GM21529 (cell line): ENCODE measurements around the gene PASK.

Experiments
- ATAC-seq: cut with Tn5 transposase; IDR thresholded peaks from one replicate; pipeline ENCODE4 v1.9.1; 2021; ENCODE audit not compliant: unreplicated experiment

The PASK gene

DNA sequence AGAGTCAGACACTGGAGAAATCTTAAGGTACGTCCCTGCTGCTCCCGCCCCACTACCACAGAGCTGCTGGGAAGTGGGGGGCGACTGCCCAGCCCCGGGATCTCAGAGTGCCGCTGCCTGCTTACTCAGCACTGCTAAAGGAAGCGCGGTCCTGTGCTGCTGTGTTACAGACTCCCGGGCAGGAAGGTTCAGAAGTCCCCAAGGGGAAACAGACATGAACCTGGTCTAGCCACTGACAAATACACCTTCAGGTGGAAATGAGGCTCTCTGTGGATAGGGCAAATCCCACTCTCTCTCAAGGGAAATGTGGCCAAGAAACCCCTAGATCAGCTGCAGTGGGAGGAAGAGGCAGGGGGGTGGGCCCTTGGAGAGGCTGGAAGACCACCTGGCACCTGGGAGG, 60.9 kb downstream of the PASK start:
- ATAC-seq: peak; percentile 53

DNA sequence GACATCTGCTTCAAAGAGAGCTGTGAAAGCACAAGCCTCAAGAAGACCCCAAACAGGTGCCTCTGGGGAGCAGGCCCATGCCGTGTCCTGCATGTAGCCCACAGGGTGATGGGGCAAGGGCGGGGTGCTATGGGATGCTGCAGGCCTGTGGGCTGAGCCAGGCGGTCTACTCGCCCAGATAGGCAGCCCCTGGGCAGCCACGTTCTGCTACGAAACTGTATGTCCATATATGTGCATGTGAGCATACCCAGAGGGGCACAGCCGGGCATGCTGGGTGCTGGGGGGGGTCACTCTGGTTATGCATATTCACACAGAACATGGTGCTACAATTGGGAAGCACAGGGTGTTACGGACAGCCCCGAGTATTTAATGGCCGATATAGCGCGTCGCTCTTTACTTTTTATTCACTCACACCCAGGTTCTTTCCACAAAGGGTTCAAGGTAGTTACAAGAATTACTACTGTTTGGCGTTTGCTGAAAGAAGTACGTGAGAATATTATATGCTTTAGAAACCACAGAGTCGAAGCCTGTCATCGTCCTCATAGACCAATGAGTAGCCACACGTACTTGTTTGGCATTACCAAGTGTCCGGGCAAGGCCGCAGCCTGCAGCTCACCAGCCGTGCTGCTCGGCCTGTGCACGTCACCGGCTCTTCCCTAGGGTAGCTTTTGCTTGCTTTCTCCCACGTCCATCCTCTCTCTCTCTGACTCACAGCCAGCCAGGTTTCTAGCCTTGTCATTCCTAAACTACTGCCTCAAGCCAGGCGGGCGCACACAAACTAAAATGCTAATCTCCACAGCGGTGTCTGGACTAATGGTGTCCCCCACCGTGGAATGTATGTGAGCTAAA, 61.6 kb downstream of the PASK start:
- ATAC-seq: peak; percentile 86

DNA sequence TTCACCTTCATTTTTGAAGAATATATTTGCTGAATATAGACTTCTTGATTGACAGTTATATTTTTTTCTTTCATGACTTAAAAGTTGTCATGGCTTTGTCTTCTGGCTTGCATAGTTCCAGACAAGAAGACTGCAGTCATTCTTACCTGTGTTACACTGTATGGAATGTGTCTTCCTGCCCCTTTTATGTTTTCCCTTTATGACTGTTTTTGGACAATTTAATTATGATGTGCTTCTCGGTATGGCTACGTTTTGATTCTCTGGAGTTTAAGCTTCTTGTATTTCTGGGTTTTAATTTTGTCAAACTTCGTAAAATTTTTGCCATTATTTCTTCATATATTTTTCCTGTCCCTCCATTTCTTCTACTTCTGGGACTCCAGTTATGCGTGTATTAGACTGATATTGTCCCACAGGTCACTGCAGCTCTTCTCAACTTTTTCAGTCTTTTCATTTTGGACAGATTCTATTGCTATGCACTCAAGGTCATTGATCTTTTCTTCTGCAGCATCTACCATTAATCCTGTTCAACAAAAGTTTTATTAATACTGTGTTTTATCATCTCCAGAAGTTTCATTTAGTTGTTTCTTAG, 64.3 kb downstream of the PASK start:
- ATAC-seq: no peak

DNA sequence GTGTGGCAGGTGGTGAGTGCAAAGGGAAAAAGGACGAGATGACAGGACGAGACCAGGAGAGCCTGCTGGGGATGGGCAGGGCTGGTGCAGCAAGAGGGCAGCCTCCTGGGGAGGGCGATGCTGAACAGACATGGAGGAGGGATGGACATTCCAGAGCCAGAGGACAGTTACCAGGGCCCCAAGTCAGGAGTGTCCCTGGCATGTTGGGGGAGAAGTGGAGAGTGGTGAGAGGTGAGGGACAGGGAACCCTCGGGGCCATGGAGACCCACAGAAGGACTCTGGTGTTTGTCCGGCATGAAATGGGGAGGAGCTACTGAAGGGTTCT, 66.2 kb downstream of the PASK start:
- no peak for ATAC-seq

DNA sequence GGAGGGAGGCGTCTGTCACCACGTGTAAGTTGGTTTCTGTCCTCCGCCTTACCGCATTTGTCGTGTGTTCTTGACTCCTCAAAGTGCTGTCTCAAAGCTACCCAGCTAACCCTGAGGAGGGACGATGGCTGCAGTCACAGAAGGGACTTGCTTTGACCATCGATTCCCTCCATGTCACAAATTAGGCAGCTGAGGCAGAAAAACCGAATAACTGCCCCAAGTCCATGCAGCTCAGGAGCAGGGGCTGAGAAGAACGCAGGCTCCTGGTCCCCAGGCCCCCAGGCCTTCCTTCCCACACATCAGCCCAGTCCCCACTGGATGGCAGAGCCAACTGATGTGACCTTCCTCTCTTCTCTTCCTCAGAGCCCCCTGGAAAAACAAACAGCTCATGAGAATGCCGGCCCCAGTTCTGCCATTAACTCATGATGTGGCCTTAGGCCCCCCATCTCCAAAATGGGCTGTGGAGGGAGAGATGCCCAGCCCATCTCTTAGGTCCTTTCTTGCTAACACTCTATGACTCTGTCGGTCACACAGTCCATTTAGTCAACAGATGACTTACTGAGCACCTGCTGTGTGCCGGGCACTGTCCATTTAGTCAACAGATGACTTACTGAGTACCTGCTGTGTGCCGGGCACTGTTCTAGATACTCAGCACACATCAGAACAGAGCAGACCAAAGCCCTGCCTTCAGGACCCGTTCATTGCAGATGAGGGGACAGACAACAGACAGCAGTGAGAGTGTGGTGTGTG, 66.8 kb downstream of the PASK start:
- no peak for ATAC-seq

DNA sequence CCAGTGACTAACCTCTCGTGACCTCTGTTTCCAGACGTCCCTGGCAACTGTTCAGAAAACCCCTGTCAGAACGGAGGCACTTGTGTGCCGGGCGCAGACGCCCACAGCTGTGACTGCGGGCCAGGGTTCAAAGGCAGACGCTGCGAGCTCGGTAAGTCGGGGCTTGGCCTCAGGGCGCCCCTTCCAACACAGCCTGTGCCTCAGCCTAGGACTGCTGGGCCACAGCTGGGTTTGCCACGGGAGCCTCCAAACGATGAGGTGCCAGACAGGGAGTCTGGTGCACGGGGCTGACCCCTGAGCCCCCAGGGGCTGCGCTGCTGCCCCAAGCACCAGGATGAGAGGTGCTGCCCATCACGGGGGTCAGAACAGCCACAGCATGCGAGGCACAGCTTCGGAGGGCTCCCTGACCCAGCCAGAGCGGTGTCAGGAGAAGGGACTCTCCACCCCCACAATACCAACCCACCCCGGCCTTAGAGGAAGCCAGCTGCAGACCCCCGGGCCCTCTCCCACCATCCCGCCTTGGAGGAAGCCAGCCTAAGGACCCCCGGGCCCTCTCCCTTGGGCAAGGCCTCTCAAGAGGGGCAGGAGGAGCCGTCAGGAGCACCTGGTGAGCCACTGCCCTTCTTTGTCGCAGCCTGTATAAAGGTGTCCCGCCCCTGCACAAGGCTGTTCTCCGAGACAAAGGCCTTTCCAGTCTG, 67.5 kb downstream of the PASK start:
- ATAC-seq: no peak

DNA sequence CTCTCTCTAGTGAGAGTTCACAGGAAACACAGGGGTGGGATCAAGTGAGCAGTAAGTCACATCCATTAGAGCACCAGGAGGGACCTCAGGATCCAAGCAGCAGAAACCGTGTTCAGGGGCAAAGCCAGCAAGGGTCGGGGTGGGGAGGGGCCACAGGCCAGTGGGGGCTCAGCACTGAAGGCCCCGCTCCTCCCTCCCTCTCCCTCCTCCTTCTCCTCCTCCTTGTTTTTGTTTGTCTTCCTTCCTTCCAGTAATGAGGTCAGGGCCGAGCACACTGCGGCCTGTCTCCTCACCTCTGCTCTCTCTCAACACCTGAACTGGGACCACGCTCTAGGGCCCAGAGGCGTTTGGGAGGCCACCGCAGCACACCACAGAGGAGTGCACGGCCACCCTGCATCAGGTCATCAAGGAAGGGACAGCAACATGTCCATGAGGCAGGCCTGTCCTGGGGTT, 68.1 kb downstream of the PASK start:
- ATAC-seq: no peak

DNA sequence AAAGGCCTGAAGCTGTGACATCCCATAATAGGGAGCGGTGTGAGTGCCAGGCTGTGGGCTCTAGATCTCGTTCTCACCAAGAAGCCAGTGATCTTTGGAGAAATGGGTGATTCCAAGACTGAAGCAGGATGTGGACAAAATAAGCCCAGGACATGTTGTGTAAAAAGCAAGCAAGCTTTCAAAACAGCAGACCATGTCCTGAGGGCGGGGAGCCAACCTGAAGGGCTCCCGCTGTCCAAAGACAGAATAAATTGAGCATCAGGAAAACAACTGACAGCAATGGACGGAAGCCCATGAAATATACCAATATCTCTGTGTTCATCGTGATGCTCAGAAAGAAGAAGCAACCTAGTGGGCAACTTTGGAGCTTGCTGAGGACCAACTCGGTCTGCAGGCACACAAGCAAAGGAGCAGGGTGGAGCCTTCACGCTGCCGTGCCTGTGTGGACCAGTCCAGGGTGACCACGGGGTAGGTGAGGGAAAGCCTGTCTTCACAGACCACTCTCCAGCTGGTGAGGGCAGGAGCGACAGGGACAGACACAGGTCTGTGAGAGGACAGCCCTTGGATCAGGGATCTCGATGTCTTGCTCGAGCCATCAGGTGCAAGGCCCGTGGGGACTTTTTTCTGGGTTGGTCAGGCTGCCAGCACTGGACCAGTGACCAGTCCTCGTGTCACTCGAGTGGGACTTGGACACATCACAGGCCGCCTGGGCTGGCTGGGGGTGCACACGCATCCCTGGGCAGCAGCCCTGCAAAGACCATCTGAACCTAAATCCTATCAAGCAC, 68.7 kb downstream of the PASK start:
- ATAC-seq: no peak

DNA sequence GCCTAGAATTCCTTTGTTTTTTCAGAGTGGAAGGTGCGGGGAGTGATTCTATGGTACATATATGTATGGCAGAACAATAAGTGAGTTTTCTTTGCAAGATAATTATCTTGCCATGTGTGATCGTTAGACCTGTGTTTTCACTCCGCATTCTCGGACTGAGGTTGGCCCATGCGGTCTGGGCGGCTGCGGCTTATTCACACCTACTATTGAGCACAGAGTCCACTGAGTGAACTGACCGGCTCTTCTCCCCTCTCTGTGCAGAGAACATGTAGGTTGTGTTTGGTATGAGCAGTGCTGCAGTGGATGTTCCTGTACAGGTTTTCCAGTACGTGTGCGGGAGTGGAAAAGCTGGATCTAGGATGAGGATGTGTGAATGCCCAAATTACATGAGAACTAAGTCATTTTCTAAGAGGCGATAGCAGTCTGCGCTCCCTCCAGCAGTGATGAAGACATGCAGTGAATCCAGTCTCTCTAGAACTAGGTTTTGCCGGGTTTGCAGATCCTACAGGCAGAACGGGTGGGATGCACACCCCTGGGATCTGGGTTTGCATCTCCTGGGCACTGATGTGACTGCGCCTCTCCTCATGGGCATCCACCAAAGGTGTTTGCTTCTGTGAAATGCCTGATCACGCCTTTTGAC, 74.3 kb downstream of the PASK start:
- ATAC-seq: no peak

DNA sequence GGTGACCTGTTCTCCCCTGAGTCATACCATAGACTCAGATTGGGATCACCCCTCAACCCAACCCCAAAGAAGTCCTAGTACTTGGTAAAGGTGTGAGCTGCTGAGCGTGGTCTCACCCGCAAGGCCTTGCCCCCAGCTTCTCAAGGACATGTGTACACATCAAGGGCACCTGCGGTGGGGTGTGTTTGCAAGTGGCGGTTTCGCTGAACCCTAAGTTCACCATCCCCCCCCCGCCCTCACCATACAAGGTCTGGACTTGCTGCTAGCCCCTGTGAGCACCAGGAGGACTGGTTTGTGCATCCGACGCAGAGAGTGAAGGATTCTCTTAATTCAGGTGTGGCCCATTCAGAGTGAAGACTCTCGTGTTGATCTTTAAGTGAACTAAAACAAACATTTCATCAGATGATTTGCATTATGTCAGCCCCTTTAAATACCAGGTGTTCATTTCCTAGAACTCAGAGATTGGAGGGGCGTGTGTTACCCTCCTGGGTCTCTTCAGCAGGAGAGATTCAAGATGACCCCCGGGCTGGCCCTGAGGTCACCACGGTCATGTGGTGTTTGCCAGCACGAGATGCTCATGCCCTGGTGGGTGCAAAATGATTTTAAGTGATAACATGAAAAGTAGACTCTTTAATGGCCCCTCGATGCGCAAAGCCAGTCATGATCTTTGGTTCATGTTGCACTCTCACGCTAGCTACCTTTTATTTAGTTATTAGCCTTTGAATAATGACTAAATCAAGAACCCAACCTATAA, 75.0 kb downstream of the PASK start:
- no peak for ATAC-seq

DNA sequence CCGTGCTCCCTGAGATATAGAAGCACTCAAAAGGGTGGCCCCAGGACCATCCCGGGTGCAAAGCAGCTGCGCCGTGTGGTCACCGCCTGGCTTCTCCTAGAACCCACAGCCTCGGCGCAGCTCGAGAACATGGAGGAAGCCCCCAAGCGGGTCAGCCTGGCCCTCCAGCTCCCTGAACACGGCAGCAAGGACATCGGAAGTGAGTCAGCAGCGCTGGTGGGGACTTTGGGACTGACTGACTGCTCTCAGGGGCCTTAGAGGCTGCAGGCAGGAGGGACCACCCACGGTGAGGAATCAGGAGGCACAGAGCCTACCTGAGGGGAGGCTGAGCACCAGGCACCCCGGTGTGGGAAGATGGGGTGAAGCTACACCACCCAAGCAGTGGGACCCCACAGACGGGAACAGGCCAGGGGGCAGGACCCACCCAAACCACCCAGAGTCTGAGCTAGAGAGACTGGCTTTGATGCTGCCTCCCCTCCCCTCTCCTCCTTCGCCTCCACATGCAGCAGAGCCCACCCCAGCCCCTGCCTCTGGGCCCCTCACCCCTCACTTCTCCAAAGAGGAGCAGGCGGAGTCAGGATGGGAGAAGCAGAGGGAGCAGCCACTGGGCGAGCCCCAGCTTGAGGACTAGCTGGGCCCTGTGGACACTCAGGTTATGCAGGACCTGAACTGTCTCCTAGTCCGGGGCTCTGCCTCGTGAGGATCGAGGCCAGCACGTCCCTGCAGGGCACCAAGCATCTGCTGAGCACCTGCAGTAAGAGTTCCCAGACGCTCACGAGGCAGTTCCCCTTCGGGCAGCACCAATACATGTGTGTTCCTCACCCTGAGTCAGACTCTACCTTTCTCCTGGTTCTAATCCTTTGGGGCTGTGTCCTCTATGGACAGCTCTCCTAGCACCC, 75.9 kb downstream of the PASK start:
- no peak for ATAC-seq

DNA sequence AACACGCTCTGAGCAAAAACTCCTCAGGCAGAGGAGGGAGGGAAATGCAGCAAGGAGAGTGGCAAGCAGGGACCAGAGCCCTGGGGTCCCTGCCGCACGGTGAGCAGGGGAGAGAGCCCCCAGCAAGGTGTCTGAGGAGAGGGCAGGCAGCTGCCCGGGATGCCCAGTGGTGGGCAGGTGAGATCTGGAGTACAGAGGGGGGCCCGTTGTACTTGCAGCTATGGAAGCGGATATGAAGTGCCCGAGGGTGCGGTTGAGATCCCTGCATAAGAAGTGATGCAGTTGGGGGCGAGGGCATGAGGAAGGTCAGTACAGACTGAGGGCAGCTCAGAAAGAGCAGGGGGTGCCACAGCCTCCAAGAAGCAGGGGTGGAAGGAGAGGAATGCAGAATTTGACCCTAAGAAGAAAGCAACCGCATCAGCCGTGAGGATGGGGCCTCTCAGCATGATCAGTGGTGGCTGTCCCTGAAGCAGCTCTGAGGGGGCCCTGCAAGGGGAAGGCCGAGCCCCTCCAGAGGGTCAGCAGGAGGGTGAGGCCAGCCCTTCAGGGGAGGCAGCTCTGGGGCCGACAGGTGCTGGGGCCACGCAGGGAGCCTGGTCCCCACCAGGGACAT, 76.6 kb downstream of the PASK start:
- ATAC-seq: no peak

DNA sequence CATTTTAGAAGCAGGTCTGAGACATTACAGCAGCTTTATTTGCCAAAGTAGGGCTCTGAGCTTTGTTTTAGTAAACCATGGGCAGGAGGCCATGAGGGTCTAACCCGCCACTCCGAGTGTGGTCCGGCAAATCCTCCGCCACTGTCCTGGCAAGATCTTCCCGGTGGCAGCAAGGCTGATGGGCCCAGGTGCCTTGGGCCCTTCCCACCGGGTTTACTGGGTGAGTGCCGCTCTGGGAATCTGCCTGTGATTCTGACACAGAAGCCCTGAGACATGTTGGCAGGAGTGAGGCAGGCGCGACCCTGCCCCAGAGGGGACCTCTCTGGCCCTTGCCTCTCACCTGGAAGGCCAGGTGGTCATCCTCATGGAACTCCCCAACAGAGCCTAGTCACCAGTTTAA, 77.1 kb downstream of the PASK start:
- no peak for ATAC-seq

DNA sequence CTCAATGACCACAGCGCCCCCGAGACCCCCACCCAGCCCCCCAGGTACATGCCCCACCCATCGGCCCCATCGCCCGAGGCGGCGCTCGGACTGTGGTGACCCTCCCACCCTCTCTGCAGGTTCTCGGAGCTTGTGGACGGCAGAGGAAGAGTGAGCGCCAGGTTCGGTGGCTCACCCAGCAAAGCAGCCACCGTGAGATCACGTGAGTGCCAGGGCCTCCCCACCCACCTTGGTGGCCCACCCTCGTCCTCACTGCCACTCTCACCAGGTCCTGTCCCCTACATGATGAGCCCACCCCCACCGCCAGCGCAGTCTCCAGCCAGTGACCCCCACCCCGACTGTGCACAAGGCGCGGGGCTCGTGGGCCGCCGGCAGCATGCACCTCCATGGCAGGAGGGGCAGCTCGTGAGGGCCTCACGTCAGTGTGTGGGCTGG, 77.6 kb downstream of the PASK start:
- ATAC-seq: no peak

DNA sequence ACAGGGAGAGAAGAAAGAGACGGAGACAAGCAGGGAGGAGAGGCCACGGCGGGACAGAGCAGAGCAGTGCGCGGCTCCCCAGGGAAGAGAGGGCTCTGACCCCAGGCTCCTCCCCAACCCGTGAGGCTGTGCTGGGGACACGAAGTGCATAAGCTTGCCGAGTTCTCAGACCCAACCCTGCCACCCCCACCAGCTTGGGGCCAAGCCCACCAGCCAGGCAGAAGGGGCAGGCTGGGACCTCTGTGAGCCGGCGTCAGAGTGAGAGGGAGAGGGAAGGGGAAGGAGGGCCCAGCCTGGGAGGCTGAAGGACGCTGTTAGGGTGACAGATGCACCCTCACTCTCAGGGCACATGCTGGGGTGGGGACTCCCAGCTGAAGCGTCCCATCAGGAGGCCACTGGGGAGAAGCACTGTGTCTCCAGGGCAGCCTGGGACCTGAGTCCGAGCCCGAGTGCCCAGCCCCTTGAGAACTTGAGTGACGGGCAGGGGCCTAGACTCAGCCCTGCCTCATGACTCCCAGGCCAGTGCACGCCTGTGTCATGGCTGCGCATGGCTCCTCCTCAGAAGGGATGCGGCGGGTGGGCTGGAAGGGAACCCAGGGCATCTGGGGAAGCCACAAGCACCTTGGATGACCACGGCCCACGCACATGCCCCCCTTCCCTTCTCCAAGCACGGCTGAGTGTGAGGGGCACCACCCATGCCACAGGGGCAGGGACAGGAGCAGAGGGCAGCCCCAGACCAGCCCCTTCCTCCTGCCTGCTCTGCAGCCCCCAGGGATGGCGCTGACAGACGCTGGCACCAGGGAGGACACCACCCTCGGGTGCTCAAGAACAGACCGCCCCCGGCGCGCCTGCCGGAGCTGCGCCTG, 78.2 kb downstream of the PASK start:
- ATAC-seq: no peak

DNA sequence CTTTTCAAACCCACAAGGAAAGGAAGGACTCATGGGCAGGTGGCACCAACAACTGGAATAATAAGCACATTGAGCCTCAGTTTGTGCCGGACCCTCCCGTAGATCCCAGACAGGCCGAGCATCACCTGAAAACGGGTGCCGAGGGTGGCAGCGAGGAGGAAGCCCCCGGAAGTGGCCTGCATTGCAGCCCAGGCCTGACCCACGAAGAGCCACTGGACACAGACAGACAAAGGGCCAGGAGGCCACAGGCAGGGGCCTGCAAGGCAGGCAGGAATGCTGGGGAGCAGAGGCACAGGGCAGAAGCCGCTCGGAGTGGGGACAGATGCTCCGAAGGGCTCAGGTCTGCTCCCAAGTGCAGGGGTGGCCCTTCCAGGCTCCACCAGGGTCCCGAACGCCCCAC, 78.9 kb downstream of the PASK start:
- ATAC-seq: no peak

DNA sequence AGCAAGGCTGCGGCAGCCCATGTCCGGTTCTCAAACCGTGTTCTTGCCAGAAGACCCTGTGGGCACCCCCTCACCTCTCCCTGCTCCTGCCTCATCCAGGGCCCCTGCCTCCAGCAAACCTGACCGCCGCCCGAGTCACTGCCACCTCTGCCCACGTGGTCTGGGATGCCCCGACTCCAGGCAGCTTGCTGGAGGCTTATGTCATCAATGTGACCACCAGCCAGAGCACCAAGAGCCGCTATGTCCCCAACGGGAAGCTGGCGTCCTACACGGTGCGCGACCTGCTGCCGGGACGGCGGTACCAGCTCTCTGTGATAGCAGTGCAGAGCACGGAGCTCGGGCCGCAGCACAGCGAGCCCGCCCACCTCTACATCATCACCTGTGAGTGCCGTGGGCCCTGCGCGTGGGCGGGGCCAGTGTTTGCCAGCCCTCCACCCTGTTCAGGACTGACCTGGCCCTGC, 79.4 kb downstream of the PASK start:
- ATAC-seq: no peak
